HG03432 (cell line): ENCODE results near the gene SPG21.

ENCODE experiments used
- ATAC-seq: cut with Tn5 transposase; IDR thresholded peaks from one replicate; pipeline ENCODE4 v1.9.1; 2021; ENCODE audit warnings: mild to moderate bottlenecking, moderate library complexity; ENCODE audit not compliant: unreplicated experiment

The SPG21 gene

GRCh38 chr15:64943512-64944225 lies 46.0 kb downstream of the SPG21 start:
- ATAC-seq: no peak

DNA sequence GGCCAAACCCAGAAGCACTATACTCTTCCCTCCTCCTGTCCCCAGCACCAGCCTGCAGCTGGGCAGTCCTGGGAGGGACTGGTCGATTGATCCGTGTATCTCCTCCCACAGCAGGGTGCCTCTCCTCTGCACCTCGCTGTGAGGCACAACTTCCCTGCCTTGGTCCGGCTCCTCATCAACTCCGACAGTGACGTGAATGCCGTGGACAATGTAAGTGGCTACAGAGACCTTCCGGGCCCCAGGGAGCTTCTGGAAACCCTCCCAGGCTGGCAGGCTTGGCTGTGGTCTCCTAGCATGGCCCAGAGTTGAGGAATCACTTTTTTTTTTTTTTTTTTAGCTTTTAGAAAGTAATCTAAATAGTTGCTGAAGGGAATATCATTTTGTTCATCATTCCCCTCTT lies 47.4 kb downstream of the SPG21 start:
- no peak for ATAC-seq

DNA sequence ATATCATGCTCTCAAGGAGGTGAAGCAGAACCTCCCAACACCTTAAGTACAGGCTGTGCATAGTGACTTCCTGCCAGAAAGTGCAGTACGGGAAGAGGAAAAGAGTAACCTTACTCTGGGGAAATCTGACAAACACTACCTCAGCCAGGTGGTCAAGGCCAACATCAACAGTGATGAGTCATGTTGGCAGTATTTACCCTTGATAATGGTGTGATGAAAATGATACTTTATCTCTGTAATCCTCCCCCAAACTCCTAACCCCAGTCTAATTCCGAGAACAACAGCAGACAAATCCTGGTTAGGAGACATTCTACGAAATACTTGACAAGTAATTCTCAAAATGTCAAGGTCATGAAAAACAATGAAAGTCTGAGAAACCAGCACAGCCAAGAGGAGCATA lies 51.5 kb downstream of the SPG21 start:
- ATAC-seq: no peak

- no peak for ATAC-seq
These were observed 55.7 kb downstream of the SPG21 start for GRCh38 chr15:64934023-64934422.

GRCh38 chr15:64931381-64931780 lies 58.3 kb downstream of the SPG21 start:
- ATAC-seq: no peak

DNA sequence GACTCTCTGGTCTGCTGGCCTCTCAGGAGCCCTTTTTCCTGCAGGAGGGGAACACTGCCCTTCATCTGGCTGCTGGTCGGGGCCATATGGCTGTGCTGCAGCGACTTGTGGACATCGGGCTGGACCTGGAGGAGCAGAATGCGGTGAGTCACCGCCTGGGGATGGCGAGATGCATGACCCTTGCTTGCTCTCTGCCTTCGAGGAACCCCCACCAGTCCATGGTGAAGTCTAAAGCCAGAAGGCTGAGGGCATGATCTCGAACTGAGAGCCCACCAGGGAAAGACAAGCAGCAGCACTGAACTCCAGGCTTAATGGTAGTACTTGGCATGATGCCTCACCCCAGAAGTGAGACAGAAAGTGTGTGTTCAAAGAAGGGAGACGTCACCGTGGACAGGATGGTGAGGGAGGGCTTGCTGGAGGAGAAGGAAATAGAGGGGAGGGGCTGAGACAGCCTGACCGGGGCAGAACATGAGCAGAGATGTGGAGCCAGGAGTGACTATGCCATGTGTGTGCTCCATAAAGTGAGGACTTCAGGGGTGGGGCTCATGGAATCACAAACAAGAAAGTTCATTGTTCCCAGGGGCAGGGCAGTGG lies 58.8 kb downstream of the SPG21 start:
- ATAC-seq: no peak

- peak; percentile 73 for ATAC-seq
These were observed 59.6 kb downstream of the SPG21 start for GRCh38 chr15:64930019-64930652.

GRCh38 chr15:64928626-64929220 lies 61.0 kb downstream of the SPG21 start:
- ATAC-seq: no peak

- ATAC-seq: no peak
These were observed 63.1 kb downstream of the SPG21 start for GRCh38 chr15:64926661-64927060.

DNA sequence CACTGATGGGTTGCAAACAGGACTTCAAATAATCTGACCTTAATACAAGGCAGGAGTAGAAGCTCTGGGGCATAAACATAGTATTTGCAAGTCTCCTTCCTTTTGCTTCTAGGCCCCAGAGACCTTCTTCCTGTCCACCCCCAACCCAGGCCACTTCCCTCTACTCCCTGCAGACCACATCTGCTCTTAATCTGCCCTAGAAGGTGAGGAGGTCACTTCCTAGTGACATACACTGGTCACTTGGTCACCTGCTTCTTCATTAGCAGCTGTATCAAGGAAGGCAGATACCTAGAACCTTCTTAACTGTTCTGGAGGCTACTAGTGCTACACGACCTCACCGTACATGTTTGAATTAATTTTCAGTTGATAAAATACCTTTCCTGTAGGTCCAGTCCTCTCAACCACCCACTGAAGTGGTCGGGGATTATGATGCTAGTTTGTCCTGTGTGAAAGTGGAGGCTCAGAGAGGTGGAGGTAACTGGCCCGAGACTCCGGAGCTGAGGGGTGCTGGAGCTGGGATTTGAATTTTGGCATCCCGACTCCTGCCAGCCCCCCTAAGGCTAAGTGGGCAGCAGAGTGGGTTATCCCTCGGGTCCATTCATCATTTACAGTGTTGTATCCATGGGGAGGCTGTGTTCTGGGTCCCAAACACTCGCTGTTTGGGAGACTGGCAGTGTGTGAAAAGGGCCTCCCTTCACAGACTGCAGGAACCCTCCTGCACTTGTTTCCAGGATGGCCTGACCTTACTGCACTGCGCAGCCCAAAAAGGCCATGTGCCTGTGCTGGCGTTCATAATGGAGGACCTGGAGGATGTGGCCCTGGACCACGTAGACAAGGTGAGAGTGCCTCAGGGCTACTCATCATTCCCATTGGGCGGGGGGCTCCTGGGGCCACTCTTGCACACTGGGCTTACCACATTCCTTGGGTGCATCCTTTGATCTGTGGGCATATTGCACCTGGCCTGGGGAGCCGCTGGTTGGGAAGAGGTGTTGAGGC lies 64.1 kb downstream of the SPG21 start:
- ATAC-seq: no peak

DNA sequence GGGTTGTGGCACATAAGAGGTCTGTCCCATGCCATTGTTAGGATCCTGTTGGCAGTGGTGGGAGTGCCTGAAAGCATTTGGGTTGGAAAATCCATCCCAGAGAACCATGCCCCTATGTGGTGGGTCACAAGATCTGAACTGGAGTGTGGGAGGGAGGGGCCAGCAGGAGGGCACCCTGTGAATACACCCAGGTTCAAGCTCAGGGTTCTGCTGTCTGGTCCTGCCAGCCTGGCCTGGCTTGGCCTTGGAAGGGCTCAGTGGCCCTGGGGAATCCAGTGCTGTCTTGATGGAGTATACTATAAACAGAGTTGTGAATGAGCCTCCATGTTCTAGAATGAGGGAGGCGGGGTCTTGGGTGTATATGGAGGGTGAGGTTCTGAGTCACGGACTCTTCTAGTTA lies 66.2 kb downstream of the SPG21 start:
- no peak for ATAC-seq

- ATAC-seq: no peak
These were observed 68.0 kb downstream of the SPG21 start for GRCh38 chr15:64921711-64922110.

GRCh38 chr15:64919721-64920120 lies 70.0 kb downstream of the SPG21 start:
- no peak for ATAC-seq

DNA sequence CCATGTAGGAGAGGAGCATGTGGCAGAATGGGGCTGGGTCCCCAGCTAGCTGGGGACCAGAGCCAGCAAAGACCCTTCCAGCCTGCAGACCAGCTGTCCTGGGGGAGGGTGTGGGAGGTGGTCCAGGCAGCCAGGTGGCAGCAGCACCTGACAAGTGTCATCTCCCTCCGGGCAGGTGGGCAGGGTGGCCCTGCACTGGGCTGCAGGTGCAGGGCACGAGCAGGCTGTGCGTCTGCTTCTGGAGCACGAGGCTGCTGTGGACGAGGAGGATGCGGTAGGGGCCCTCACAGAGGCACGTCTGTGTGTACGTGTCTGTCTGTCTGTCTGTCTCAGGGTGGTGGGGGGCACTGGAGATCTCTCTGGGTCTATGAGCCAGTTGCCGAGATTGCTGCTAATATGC lies 72.5 kb downstream of the SPG21 start:
- ATAC-seq: no peak

GRCh38 chr15:64916365-64916764 lies 73.3 kb downstream of the SPG21 start:
- no peak for ATAC-seq

- ATAC-seq: no peak
These were observed 74.0 kb downstream of the SPG21 start for GRCh38 chr15:64915518-64916227.
